Thoracic aorta (tissue), 2 donors: ENCODE results near the gene TRIO. TPM values are rescaled to one million over a fixed set of nuclear protein-coding genes. Genes with fewer than 3 reads are reported as not detected.
"Not testable (repeated sequence)": the region's sequence is repeated elsewhere in the genome, so short reads cannot be mapped to it uniquely, and the experiment has no call there.

Experiments
- ATAC-seq: fragments of 150-250 bp; one replicate; pipeline ENCODE4 v1.8.0; 2017; ENCODE audit warnings: low read depth; ENCODE audit not compliant: insufficient number of reproducible peaks, low FRiP score
- DNase-seq: peaks from one replicate; pipeline ENCODE4 v3.0.0-alpha.2; 2020; ENCODE audit warnings: low spot score
- H3K27ac ChIP-seq, 2 donors: fragments of 200-600 bp; sonication (generic); 1 replicate in 1 of 2; 2 replicates in 1 of 2; pipeline ENCODE4 v1.5.1; 2016; ENCODE audit warnings: mild to moderate bottlenecking in 2 of 2, moderate library complexity in 2 of 2
- H3K27me3 ChIP-seq: fragments of 200-600 bp; sonication (generic); replicated peaks from 2 replicates; pipeline ENCODE4 v1.6.0; 2016; ENCODE audit warnings: mild to moderate bottlenecking; ENCODE audit not compliant: insufficient read depth
- H3K36me3 ChIP-seq: fragments of 200-600 bp; sonication (generic); one replicate; pipeline ENCODE4 v1.5.1; 2016
- H3K4me1 ChIP-seq, 2 donors: fragments of 200-600 bp; sonication (generic); 1 replicate in 1 of 2; 2 replicates in 1 of 2; pipeline versions ENCODE4 v1.5.1 to v1.6.0; 2016; ENCODE audit warnings: low read depth in 2 of 2, mild to moderate bottlenecking in 1 of 2; ENCODE audit not compliant: control insufficient read depth in 1 of 2
- H3K4me3 ChIP-seq: fragments of 200-600 bp; sonication (generic); 2 replicates; pipeline ENCODE4 v1.5.1; 2016; ENCODE audit warnings: mild to moderate bottlenecking
- H3K9me3 ChIP-seq: fragments of 200-600 bp; sonication (generic); 2 replicates; pipeline ENCODE4 v1.5.1; 2016
- total RNA-seq, 2 donors: library from RNA; depleted of rRNA; stranded (reverse); fragments of >200 nt; gene quantifications; one replicate each; pipeline versions ENCODE4 v1.1.0 to v1.2.3, GENCODE V29; 2016
- TF ChIP-seq, protein P1 (sequence below): fragments of 200-600 bp; sonication (generic); IDR thresholded peaks from one replicate; pipeline ENCODE4 v1.5.1; 2019; ENCODE audit warnings: antibody characterized with exemption

Gene TRIO
- total RNA-seq, 2 donors from 2014 or later, result 219 to 300 TPM

DNA sequence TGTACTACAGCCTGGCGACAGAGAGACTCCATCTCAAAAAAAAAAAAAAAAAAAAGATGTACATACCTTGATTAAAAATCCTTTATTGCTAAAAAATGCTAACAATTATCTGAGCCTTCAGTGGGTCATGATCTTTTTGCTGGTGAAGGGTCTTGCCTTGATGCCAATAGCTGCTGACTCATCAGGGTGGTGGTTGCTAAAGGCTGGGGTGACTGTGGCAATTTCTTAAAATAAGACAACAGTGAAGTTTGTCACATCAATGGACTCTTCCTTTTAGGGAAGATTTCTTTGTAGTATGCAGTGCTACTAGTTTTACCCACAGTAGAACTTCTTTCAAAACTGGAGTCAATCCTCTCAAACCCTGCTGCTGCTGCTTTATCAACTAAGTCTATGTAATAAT, 404.5 kb downstream of the TRIO start:
- Histone ChIP-seq H3K4me1 (no peaks in the 10 kb centered on the region), H3K4me3 (no peak overlapping the region), H3K27me3 (no peaks in the 10 kb centered on the region), H3K9me3 (no peaks in the 10 kb centered on the region), H3K27ac (no peak overlapping the region), H3K36me3 (no peaks in the 10 kb centered on the region)
- DNase-seq, result no peak
- ATAC-seq, result no peak
- TF ChIP-seq, protein P1, sequence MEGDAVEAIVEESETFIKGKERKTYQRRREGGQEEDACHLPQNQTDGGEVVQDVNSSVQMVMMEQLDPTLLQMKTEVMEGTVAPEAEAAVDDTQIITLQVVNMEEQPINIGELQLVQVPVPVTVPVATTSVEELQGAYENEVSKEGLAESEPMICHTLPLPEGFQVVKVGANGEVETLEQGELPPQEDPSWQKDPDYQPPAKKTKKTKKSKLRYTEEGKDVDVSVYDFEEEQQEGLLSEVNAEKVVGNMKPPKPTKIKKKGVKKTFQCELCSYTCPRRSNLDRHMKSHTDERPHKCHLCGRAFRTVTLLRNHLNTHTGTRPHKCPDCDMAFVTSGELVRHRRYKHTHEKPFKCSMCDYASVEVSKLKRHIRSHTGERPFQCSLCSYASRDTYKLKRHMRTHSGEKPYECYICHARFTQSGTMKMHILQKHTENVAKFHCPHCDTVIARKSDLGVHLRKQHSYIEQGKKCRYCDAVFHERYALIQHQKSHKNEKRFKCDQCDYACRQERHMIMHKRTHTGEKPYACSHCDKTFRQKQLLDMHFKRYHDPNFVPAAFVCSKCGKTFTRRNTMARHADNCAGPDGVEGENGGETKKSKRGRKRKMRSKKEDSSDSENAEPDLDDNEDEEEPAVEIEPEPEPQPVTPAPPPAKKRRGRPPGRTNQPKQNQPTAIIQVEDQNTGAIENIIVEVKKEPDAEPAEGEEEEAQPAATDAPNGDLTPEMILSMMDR, result no peak

DNA sequence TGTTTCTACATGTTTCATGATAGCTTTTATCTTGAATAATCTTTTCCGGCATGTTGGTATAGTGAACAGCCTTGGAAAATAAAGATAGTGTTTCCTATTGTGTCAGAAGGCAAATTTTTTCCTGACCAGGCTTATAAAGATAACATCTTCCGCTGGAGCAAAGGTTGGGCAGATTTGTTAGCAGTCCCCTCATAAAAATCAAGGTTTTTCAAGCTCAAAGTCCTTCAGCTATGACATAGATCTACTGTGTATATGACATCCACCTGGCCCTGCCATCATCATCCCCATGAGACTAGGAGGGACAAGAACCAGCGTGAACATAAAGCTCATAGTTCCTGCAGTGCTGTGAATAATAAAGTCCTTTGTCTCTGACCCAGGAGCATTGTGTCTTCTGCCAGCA, 408.1 kb downstream of the TRIO start:
- no peaks in the 10 kb centered on the region for H3K36me3 ChIP-seq
- H3K27me3 ChIP-seq, result no peaks in the 10 kb centered on the region
- H3K9me3 ChIP-seq, result no peaks in the 10 kb centered on the region
- ATAC-seq (no peak), DNase-seq (no peak)
- H3K27ac ChIP-seq, result no peak overlapping the region
- H3K4me3 ChIP-seq, result no peak overlapping the region
- H3K4me1 ChIP-seq, result no peaks in the 10 kb centered on the region
- TF ChIP-seq, protein P1, result no peak

DNA sequence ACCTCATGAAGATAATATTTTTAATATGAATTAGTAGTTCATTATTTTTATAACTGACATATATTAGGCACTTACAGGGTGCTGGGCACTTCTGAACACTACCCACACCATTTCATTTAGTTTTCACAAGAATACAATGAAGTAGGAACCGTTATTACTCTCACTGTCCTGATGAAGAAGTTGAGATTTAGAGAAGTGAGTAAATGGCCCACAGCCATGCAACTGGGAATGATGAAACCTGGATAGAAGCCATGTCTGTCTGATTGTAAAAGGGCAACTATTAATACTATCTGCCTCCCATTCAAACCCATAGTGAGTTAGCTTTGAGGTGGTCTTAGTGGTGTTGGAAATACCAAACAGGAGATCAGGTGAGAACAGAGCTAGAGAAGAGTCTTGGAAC, 408.9 kb downstream of the TRIO start:
- no peaks in the 10 kb centered on the region for H3K36me3 ChIP-seq
- no peaks in the 10 kb centered on the region for H3K4me1 ChIP-seq
- DNase-seq (no peak), ATAC-seq (no peak)
- H3K4me3 ChIP-seq, result no peak overlapping the region
- TF ChIP-seq, protein P1, result no peak
- H3K27ac ChIP-seq, result no peak overlapping the region
- H3K9me3 ChIP-seq, result no peaks in the 10 kb centered on the region
- no peaks in the 10 kb centered on the region for H3K27me3 ChIP-seq

DNA sequence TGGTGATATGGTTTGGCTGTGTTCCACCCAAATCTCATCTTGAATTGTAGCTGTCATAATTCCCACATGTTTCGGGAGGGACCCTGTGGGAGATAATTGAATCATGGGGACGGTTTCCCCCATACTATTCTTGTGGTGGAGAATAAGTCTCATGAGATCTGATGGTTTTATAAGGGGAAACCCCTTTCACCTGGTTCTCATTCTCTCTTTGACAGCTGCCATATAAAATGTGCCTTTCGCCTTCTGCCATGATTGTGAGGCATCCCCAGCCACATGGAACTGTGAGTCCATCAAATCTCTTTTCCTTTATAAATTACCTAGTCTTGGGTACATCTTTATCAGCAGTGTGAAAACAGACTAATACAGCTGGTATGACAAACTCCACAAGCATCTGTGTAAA, 411.1 kb downstream of the TRIO start:
- not testable (repeated sequence) for H3K4me3 ChIP-seq, DNase-seq, H3K27ac ChIP-seq, H3K36me3 ChIP-seq, H3K9me3 ChIP-seq, ATAC-seq, H3K4me1 ChIP-seq, H3K27me3 ChIP-seq

DNA sequence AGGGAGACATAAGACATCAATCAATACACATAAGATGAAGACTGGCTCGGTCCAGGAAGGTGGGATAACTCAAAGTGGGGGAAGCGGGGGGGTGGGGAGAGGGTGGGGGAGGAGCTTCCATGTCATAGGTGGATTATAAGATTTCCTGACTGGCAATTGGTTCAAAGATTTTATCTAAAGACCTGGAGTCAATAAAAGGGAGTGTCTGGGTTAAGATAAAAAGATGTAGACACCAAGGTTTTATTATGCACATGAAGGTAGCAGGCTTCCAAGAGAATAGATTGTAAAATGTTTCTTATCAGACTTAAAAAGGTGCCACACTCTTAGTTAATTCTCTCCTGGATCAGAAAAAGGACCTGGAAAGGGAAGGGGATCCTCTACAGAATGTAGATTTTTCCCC, 412.9 kb downstream of the TRIO start:
- TF ChIP-seq, protein P1, result no peak

GRCh38 chr5:14557203-14557770, 414.1 kb downstream of the TRIO start:
- TF ChIP-seq, protein P1, result no peak
- ATAC-seq (no peak), DNase-seq (no peak)
- no peaks in the 10 kb centered on the region for H3K27me3 ChIP-seq
- no peaks in the 10 kb centered on the region for H3K4me1 ChIP-seq
- H3K9me3 ChIP-seq, result no peaks in the 10 kb centered on the region
- no peaks in the 10 kb centered on the region for H3K36me3 ChIP-seq
- H3K4me3 ChIP-seq, result no peak overlapping the region
- no peak overlapping the region for H3K27ac ChIP-seq

More for the DNA sequence above, 412.9 kb downstream of the TRIO start:
- H3K9me3 ChIP-seq, result no peaks in the 10 kb centered on the region
- H3K27ac ChIP-seq, result no peak overlapping the region
- H3K4me3 ChIP-seq, result no peak overlapping the region
- no peak for DNase-seq
- no peaks in the 10 kb centered on the region for H3K36me3 ChIP-seq
- no peaks in the 10 kb centered on the region for H3K4me1 ChIP-seq
- H3K27me3 ChIP-seq, result no peaks in the 10 kb centered on the region
- ATAC-seq, result no peak
